Thyroid gland (tissue), 4 donors: Measurements from ENCODE around the gene SLC43A3.

ENCODE experiments used
- CTCF ChIP-seq, 6 experiments: fragments of 200-600 bp in 3 of 6; fragments of 450-650 bp in 3 of 6; sonication (generic) in 3 of 6; IDR thresholded peaks; one replicate each; pipeline ENCODE4 v1.5.1; 2016 to 2019; ENCODE audit warnings: antibody characterized with exemption in 6 of 6, mild to moderate bottlenecking in 2 of 6, inconsistent platforms in 1 of 6, moderate library complexity in 1 of 6
- POLR2A ChIP-seq, 2 donors: fragments of 450-650 bp; IDR thresholded peaks; one replicate each; pipeline ENCODE4 v1.6.1; 2017; ENCODE audit warnings: antibody characterized with exemption in 2 of 2, mild to moderate bottlenecking in 2 of 2, moderate library complexity in 1 of 2

- no peak for TF ChIP-seq POLR2A (IDR thresholded peaks at IDR 0.05)
- no peak for TF ChIP-seq CTCF (IDR thresholded peaks at IDR 0.05)
Observed at GRCh38 chr11:57397394-57397990, 29.4 kb downstream of the SLC43A3 start.
